Stomach (tissue), 4 donors: ENCODE measurements around the gene GAST.

ENCODE experiments used
- CTCF ChIP-seq, 7 experiments: fragments of 450-650 bp in 4 of 7; fragments of 200-600 bp in 3 of 7; sonication (generic) in 3 of 7; IDR thresholded peaks; one replicate each; pipeline ENCODE4 v1.5.1; 2016 to 2019; ENCODE audit warnings: antibody characterized with exemption in 7 of 7, control low read depth in 2 of 7, mild to moderate bottlenecking in 1 of 7
- POLR2A ChIP-seq, 4 donors: fragments of 450-650 bp; IDR thresholded peaks; one replicate each; pipeline ENCODE4 v1.6.1; 2016; ENCODE audit warnings: antibody characterized with exemption in 4 of 4, control low read depth in 2 of 4, mild to moderate bottlenecking in 1 of 4, moderate library complexity in 1 of 4
- POLR2AphosphoS5 ChIP-seq, 3 donors: sonication (generic); formaldehyde crosslinking; IDR thresholded peaks; one replicate each; pipeline ENCODE4 v1.6.1; 2016; ENCODE audit warnings: antibody characterized with exemption in 3 of 3

GRCh38 chr17:41737680-41738023 is 25.5 kb downstream of the GAST start:
- TF ChIP-seq CTCF (IDR thresholded peaks at IDR 0.05) (no peak), POLR2A (IDR thresholded peaks at IDR 0.05) (no peak), POLR2AphosphoS5 (IDR thresholded peaks at IDR 0.05) (no peak)
